Activated CD4-positive, alpha-beta T cell treated with anti-CD3 and anti-CD28 coated beads for 4 hours (primary cell): ENCODE results near the gene TKFC.

ENCODE experiments used
- DNase-seq, 2 donors: peaks; one replicate each; pipeline ENCODE4 v3.0.0-alpha.2; 2020

TKFC gene

GRCh38 chr11:61345954-61346843, 13.2 kb downstream of the TKFC start:
- no peak for DNase-seq

GRCh38 chr11:61347916-61348461, 15.0 kb downstream of the TKFC start:
- DNase-seq = no peak

GRCh38 chr11:61349189-61349751, 16.2 kb downstream of the TKFC start:
- DNase-seq = no peak

DNA sequence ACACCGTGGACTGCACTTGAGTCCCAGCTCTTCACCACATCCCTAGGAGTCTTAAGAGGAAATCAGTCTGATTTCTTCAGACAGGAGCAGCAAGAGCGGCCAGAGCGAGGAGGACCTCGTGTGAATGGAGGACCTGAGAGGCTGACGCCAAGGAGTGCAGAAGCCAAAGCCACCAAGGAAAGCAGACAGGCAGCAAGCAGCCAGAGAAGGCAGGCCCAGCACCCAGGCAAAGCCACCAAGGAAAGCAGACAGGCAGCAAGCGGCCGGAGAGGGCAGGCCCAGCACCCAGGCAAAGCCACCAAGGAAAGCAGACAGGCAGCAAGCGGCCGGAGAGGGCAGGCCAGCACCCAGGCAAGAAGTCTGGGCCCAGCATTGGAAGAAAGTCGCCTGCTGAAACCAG, 16.9 kb downstream of the TKFC start:
- DNase-seq = no peak

DNA sequence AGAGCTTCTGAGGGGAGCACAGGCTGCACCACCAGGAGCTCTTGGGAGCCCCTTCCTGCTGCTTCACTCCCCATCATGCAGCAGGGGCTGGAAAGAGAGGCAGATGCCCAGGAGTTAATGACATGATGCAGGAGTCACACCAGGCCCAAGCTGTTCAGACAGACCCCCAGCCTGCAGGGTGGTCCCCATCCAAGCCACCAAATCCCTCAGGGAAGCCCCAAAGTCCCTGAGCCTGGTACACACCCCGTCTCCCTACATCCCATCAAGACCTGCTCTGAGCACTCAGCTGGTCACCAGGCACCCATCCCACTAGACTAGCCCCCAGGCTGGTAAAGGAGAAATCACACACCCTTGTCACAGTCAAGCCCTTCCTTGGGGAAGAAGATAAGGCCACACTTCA, 17.3 kb downstream of the TKFC start:
- DNase-seq = no peak

DNA sequence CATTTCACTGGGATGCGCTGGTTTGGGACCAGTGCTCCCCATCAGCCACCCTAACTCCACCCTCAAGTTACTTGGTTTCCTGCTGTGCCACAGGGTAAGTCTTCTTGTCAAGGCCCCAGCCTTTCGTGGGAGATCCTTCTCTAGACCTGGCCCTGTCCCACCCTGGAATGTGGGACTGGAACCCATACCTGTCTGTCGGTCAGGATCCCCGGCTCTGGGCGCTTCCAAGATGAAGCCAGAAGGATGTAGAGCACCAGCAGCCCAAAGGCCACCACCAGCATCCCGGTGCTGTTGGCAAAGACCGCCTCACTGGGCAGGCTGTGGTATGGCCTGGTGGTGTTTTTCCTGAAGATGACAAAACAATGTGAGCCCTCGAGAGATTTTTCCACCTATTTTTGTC, 17.8 kb downstream of the TKFC start:
- DNase-seq = no peak

DNA sequence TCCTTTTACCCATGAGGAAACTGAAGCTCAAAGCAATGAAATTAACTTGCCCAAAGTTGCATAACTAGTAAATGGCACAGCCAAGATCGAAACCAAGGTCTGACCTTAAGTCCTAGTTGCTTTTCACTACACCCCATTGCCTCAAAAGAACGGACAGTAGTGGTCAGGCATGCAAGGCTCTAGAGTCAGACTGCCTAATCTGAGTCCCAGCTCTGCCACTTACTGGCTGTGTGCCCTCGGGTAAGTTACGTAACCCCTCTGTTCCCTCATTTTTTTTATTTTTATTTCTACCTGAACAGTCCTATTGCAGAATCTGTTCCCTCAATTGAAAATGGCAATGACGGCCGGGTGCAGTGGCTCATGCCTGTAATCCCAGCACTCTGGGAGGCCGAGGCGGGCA, 19.0 kb downstream of the TKFC start:
- no peak for DNase-seq

GRCh38 chr11:61353131-61354067, 20.4 kb downstream of the TKFC start:
- DNase-seq = no peak

DNA sequence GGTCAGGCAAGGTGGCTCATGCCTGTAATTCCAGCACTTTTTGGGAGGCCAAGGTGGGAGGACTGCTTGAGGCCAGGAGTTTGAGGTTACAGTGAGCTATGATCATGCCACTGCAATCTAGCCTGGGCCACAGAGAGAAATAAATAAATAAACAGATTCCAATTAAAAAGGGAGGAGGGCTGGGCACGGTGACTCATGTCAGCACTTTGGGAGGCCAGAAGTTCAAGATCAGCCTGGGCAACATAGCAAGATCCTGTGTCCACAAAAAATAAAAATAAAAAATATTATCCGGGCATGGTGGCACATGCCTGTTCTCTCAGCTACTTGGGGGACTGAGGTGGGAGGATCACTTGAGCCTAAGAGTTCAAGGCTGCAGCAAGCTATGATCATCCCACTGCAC, 21.2 kb downstream of the TKFC start:
- DNase-seq = no peak

DNA sequence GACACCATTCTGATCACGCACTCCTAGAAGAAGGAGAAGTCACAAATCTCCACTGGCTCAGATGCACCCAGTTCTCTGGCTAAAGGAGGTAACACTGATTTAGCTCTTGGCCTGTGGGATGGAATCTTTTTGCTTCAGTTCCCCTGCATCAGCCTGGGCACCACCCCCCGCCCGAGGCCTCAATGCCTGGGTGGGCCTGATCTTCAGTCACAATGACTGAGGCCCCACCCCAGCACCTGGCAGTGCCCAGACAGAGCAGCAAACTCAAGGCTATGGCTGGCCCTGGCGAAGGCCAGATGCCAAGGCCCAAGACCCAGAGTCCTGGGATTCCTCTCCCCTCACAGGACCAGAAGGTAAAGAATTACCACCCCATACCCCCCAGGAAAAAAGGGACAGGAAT, 23.7 kb downstream of the TKFC start:
- DNase-seq = no peak

DNA sequence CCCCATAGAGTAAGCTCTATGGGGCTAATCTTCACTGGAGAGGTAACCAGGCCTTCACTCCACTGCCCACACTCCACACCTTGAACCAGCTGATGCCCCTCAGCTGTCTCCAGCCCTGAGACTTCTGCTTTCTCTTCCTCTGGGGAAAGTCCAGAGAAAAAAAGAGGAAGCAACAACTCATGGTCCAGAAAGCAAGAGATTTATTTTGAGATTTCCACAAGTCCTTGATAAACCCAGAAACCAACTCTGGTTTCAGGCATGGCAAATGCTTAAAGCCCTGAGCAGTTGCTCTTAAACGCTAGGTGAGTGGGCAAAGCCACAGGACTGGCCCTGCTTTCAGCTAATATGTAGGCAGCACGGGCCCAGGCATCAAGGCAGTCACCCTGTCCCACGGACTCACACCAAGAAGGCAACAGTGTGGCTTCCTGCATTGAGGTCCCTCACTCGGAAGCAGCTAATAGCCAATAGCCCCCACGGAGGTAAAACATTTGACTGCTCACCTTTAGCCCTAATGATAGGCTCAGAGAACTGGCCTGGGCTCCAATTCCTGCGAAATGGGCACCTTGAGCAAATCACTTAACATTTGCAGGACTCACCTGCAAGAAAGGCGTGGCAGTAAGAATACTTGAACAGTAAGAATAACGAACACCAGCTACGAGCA, 24.3 kb downstream of the TKFC start:
- no peak for DNase-seq

DNA sequence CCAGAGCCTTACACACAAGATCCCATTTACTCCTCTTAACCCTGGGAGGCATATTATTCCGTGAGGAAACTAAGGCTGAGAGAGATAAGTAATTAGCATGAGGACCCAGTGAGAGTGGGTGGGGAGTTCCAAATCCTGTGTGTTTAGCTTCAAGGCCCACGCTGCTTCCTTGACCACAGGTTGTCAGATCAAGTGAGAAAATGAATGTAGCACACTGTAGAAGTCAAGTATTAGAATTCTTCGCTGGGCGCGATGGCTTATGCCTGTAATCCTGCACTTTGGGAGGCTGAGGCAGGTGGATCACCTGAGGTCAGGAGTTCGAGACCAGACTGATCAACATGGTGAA, 24.8 kb downstream of the TKFC start:
- no peak for DNase-seq

DNA sequence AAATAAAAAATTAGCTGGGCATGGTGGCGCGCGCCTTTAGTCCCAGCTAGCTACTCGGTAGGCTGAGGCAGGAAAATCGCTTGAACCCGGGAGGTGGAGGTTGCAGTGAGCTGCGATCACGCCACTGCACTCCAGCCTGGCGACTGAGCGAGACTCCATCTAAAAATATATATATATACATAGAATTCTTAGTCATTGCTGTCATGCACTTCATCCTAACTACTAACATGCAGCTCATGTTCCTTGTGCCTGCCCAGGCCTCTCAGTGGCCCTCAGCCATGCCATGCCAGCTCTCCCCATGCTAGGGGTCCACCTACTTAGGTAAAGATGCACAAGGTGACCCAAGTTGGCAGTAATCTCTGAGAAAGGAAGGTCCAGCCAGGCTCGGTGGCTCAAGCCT, 25.5 kb downstream of the TKFC start:
- DNase-seq = no peak

DNA sequence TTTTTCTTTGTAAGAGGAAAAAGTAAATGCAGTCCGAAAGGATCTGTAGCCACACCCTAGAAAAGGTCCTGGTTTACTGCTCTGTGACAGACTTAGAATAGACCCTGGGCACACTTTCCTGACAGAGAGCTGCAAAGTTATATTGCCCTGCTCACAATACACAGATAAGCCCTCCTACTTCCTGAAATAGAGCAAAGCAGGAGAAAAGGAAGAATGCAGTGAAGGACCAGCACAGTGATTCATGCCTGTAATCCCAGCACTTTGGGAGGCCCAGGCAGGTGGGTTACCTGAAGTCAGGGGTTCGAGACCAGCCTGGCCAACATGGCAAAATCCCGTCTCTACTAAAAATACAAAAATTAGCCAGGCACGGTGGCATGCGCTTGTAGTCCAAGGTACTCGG, 26.5 kb downstream of the TKFC start:
- no peak for DNase-seq

- no peak for DNase-seq
Observed at GRCh38 chr11:61361237-61361740, 28.3 kb downstream of the TKFC start.

DNA sequence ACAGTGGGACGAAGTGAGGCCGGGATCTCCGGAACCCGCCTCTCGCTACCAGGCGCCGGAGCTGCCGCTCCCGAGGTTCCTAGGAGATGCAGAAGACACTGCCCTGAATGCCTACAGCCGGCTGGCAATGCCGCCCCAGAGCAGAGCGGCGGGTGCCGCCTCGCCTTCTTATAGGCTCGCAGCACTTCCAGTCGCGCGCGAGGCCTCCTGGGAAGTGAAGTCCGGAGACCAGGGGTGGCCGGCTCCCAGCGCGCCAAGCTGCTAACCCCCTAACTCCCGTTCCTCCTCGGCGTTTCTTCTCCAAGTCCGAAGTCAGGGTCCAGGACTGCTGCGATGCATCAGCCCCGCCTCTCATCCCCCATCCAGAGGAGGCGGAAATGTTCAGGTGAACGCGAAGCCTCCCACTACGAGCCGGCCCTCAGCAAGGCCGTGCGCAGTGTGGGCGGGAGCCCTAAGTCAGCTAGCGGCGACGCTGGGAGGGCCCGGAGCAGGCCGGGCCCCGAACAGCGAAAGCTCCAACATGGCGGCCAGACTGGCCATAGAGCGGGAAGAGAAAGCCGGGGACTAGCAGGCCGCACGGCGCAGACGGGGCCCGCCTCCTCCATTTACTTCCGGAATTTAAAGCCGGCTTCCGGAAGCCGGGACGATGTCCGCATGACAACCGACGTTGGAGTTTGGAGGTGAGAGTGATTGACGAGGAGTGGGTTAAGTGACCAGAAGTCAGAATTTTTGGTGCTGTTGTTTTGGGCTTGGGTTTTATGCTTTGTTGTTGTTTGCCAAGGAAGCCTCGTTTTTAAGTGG, 28.9 kb downstream of the TKFC start, which contains the start of the genes CYB561A3 and TMEM138:
Gene CYB561A3 (minus strand): TSS at position 142 of the 801 bp plus-strand sequence. CDS start 5,169 bp downstream, outside the sequence.
Gene TMEM138 (plus strand): TSS at position 634 of the 801 bp plus-strand sequence. CDS start 2,017 bp downstream, outside the sequence.
- peak; percentile 82 to 83 for DNase-seq

- DNase-seq = peak in 1 of 2 donors; percentile 23
Observed at GRCh38 chr11:61362542-61362875, 29.5 kb downstream of the TKFC start.

DNA sequence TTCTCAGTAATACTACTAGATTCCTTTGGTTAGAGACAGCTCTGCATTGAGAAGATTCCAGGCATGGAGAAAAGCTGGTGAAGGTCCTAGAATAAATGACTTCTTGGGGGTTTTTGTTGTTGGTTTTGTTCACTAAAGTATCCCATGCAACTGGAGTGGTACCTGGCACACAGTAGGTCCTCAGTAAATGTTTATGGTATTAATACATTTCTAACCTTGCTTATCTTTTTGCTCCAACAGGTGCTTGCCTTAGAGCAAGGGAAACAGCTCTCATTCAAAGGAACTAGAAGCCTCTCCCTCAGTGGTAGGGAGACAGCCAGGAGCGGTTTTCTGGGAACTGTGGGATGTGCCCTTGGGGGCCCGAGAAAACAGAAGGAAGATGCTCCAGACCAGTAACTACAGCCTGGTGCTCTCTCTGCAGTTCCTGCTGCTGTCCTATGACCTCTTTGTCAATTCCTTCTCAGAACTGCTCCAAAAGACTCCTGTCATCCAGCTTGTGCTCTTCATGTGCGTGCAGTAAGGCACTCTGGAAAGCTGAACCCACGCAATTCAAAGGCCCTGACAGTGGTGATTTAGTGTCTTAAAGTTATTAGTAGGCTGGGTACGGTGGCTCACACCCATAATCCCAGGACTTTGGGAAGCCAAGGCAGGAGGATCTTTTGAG, 31.1 kb downstream of the TKFC start:
- no peak for DNase-seq

DNA sequence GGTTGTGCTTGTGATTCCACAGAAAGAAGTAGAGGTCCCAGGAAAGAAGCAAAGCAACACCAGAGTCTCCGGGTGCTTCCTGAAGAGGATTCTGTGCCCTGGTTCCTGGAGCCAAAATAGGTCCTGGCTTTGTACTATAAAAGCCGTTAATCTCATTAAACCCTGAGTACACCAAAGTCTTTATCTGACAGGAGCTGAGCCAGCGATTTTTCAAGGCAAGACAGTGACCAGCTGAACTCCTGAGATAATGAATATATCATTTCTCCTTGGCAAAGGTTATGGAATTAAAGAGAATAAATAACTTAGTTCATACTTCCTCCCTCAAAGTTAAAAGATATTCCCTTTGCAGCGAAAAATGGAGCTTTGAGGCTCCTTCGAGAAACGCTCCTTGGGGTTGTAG, 34.4 kb downstream of the TKFC start:
- DNase-seq = no peak

- no peak for DNase-seq
Observed at GRCh38 chr11:61368646-61369045, 35.6 kb downstream of the TKFC start.
